SH-SY5Y (cell line): ENCODE results near the gene C10orf90.

ENCODE experiments used
- GATA2 ChIP-seq: IDR thresholded peaks from 2 replicates; pipeline ENCODE4 v1.6.1; 2011; ENCODE audit warnings: mild to moderate bottlenecking, low read depth, low read length
- GATA3 ChIP-seq: IDR thresholded peaks from 2 replicates; pipeline ENCODE4 v1.6.1; 2011; ENCODE audit warnings: low read depth, mild to moderate bottlenecking, low read length, moderate library complexity

DNA sequence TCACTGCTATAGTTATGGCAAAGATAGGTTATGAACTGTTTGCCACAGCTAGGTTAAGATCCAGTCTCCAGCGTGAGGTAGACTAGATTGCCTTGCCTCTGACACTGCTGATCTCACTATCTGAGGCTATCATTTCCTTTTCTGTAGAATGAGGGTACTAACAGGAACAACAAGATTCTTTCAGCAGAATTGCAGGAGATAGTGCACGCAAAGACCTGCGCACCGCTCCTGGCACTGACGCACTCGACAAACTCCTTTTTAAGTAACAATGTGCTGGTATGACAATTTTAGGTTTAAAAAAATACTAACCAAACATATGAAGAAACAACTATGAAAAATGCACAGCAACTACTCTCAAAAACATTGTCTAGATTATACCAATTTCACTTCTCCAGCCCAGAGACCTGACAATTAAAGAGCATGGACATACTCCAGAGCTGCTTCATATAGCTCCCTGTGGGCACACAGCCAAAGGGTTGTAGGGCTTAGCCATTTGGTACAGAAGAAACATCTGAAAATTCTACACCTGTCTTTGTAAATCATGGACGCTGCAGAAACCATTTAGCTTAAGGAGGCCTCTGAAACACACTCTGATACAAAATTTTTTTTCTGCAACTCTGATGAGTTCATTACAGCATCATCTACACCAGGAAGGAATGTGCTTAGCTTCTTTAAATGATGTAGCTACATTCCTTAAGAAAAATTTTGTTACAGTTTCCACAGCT lies 290.0 kb downstream of the C10orf90 start:
- TF ChIP-seq GATA3 (no peak), GATA2 (peak; percentile 21; the same call in 1 of the 2 replicates)
